ENCODE results near the gene NOS1AP.
"Not testable (repeated sequence)": the region's sequence is repeated elsewhere in the genome, so short reads cannot be mapped to it uniquely, and the experiment has no call there.

The NOS1AP gene

GRCh38 chr1:162169031-162169790 is 99.7 kb downstream of the NOS1AP start:
- TF ChIP-seq ISL1 (CRISPR knock-in tag; IDR thresholded peaks at IDR 0.05) (no peak), TCF4 (CRISPR knock-in tag; IDR thresholded peaks at IDR 0.05; ENCODE audit: borderline replicate concordance) (peak; percentile 49; the same call in 1 of the 2 replicates)
- no peak for ATAC-seq

DNA sequence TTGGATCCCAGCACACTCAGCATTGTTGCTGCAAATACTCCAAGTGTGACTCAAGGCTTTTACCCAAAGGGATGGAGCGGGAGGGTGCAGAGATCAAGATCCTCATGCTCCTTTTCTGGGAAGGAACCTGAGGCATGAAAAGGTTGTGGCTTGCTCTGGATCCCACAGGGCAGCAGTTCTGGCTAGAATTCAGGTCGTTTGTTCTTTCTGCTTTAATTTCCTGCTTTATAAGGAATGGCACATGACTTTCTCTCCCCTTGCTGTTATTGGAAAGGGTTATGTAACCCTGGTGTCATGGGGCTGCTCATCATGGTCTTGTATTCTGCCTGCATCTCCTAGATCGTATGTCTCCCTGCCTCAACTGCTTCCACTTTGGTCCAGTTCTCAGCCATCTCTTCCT is 101.6 kb downstream of the NOS1AP start:
- no peak for ATAC-seq
- TF ChIP-seq RARB (CRISPR knock-in tag; IDR thresholded peaks at IDR 0.05) = no peak

- ATAC-seq = no peak
- TF ChIP-seq ZFP30 (CRISPR knock-in tag; IDR thresholded peaks at IDR 0.05) (no peak), SNAI2 (CRISPR knock-in tag; IDR thresholded peaks at IDR 0.05) (no peak), ESRRG (CRISPR knock-in tag; IDR thresholded peaks at IDR 0.05) (no peak), CSDC2 (CRISPR knock-in tag; IDR thresholded peaks at IDR 0.05) (no peak), ISL1 (CRISPR knock-in tag; IDR thresholded peaks at IDR 0.05) (no peak), TCF4 (CRISPR knock-in tag; IDR thresholded peaks at IDR 0.05; ENCODE audit: borderline replicate concordance) (no peak), CREB5 (CRISPR knock-in tag; IDR thresholded peaks at IDR 0.05; ENCODE audit: low read depth) (no peak), GLIS3 (CRISPR knock-in tag; IDR thresholded peaks at IDR 0.05) (no peak), ZNF8 (CRISPR knock-in tag; IDR thresholded peaks at IDR 0.05) (no peak)
- TF ChIP-seq, protein P1, sequence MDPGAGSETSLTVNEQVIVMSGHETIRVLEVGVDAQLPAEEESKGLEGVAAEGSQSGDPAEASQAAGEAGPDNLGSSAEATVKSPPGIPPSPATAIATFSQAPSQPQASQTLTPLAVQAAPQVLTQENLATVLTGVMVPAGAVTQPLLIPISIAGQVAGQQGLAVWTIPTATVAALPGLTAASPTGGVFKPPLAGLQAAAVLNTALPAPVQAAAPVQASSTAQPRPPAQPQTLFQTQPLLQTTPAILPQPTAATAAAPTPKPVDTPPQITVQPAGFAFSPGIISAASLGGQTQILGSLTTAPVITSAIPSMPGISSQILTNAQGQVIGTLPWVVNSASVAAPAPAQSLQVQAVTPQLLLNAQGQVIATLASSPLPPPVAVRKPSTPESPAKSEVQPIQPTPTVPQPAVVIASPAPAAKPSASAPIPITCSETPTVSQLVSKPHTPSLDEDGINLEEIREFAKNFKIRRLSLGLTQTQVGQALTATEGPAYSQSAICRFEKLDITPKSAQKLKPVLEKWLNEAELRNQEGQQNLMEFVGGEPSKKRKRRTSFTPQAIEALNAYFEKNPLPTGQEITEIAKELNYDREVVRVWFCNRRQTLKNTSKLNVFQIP (CRISPR knock-in tag; IDR thresholded peaks at IDR 0.05; ENCODE audit: borderline replicate concordance, low read depth) = no peak
These were observed 103.0 kb downstream of the NOS1AP start for GRCh38 chr1:162172311-162173102.

DNA sequence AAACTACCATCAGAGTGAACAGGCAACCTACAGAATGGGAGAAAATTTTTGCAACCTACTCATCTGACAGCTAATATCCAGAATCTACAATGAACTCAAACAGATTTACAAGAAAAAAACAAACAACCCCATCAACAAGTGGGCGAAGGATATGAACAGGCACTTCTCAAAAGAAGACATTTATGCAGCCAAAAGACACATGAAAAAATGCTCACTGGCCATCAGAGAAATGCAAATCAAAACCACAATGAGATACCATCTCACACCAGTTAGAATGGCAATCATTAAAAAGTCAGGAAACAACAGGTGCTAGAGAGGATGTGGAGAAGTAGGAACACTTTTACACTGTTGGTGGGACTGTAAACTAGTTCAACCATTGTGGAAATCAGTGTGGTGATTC is 104.1 kb downstream of the NOS1AP start:
- ATAC-seq = not testable (repeated sequence)

- not testable (repeated sequence) for ATAC-seq
These were observed 104.5 kb downstream of the NOS1AP start for GRCh38 chr1:162174027-162174426.

DNA sequence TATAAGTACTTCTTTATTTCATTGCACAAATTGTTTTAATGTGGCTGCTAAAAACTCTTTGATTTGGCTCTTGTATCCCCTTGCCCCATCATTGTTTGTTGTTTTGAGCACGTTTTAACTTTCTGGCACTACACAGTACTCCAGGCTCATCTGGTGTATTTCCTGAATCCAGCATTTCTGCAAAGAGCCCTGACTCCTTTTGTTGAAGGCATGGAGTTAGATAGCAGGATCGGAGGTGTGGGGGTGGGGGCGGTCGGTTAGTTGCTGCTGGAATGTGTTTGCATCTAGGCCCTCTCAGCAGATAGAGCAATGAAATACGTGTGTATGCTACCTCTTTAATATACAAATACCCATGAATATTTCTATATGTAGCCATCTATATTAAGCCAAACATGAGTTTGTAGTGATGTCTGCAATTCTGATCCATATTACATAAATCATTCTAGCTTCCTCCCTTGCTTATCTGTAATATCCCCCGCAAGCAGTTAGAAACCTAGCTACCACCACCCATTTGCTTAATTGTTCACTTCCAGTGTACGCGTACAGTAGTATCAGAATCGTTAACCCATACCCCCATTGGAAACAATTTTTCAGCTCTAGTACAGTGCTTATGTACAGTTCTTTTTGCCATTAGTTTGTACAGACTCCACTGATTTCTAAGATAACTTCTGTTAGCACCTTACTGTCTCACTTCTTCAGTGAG is 106.0 kb downstream of the NOS1AP start:
- ATAC-seq = no peak
- TF ChIP-seq ZNF565 (CRISPR knock-in tag; conservative IDR thresholded peaks at IDR 0.05; ENCODE audit: low read depth) (no peak), CSDC2 (CRISPR knock-in tag; IDR thresholded peaks at IDR 0.05) (no peak), TOX (CRISPR knock-in tag; IDR thresholded peaks at IDR 0.05; ENCODE audit: borderline replicate concordance) (no peak), OSR1 (CRISPR knock-in tag; IDR thresholded peaks at IDR 0.05) (no peak), ZFP30 (CRISPR knock-in tag; IDR thresholded peaks at IDR 0.05) (no peak), SNAI2 (CRISPR knock-in tag; IDR thresholded peaks at IDR 0.05) (no peak)
- TF ChIP-seq, protein P2, sequence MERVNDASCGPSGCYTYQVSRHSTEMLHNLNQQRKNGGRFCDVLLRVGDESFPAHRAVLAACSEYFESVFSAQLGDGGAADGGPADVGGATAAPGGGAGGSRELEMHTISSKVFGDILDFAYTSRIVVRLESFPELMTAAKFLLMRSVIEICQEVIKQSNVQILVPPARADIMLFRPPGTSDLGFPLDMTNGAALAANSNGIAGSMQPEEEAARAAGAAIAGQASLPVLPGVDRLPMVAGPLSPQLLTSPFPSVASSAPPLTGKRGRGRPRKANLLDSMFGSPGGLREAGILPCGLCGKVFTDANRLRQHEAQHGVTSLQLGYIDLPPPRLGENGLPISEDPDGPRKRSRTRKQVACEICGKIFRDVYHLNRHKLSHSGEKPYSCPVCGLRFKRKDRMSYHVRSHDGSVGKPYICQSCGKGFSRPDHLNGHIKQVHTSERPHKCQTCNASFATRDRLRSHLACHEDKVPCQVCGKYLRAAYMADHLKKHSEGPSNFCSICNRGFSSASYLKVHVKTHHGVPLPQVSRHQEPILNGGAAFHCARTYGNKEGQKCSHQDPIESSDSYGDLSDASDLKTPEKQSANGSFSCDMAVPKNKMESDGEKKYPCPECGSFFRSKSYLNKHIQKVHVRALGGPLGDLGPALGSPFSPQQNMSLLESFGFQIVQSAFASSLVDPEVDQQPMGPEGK (CRISPR knock-in tag; IDR thresholded peaks at IDR 0.05; ENCODE audit: borderline replicate concordance) = no peak

GRCh38 chr1:162177126-162177525 is 107.6 kb downstream of the NOS1AP start:
- no peak for TF ChIP-seq ESRRG (CRISPR knock-in tag; IDR thresholded peaks at IDR 0.05)
- no peak for TF ChIP-seq OSR1 (CRISPR knock-in tag; IDR thresholded peaks at IDR 0.05)
- no peak for TF ChIP-seq GLIS3 (CRISPR knock-in tag; IDR thresholded peaks at IDR 0.05)
- TF ChIP-seq CSDC2 (CRISPR knock-in tag; IDR thresholded peaks at IDR 0.05) = no peak
- no peak for TF ChIP-seq ZNF565 (CRISPR knock-in tag; conservative IDR thresholded peaks at IDR 0.05; ENCODE audit: low read depth)
- TF ChIP-seq ARNTL (CRISPR knock-in tag; IDR thresholded peaks at IDR 0.05; ENCODE audit: borderline replicate concordance, low read depth) = no peak
- TF ChIP-seq, protein P2 (CRISPR knock-in tag; IDR thresholded peaks at IDR 0.05; ENCODE audit: borderline replicate concordance) = no peak
- no peak for TF ChIP-seq TCF4 (CRISPR knock-in tag; IDR thresholded peaks at IDR 0.05; ENCODE audit: borderline replicate concordance)
- no peak for TF ChIP-seq TOX (CRISPR knock-in tag; IDR thresholded peaks at IDR 0.05; ENCODE audit: borderline replicate concordance)
- TF ChIP-seq ISL1 (CRISPR knock-in tag; IDR thresholded peaks at IDR 0.05) = no peak
- TF ChIP-seq ZFP3 (CRISPR knock-in tag; IDR thresholded peaks at IDR 0.05) = no peak
- no peak for TF ChIP-seq RARB (CRISPR knock-in tag; IDR thresholded peaks at IDR 0.05)
- TF ChIP-seq, protein P3, sequence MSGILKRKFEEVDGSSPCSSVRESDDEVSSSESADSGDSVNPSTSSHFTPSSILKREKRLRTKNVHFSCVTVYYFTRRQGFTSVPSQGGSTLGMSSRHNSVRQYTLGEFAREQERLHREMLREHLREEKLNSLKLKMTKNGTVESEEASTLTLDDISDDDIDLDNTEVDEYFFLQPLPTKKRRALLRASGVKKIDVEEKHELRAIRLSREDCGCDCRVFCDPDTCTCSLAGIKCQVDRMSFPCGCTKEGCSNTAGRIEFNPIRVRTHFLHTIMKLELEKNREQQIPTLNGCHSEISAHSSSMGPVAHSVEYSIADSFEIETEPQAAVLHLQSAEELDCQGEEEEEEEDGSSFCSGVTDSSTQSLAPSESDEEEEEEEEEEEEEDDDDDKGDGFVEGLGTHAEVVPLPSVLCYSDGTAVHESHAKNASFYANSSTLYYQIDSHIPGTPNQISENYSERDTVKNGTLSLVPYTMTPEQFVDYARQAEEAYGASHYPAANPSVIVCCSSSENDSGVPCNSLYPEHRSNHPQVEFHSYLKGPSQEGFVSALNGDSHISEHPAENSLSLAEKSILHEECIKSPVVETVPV (CRISPR knock-in tag; IDR thresholded peaks at IDR 0.05) = no peak
- TF ChIP-seq ZFP30 (CRISPR knock-in tag; IDR thresholded peaks at IDR 0.05) = no peak
- no peak for ATAC-seq

All from SK-N-SH treated with all-trans-retinoic acid at 6 μM for 48 hours (cell line).